Measurements from ENCODE around the gene LGALS13.
A peak's percentile ranks its signal among the peaks of the same experiment; 100 is the strongest.

LGALS13 gene

GRCh38 chr19:39623946-39624345, 21.6 kb downstream of the LGALS13 start:
- no peak for DNase-seq

DNA sequence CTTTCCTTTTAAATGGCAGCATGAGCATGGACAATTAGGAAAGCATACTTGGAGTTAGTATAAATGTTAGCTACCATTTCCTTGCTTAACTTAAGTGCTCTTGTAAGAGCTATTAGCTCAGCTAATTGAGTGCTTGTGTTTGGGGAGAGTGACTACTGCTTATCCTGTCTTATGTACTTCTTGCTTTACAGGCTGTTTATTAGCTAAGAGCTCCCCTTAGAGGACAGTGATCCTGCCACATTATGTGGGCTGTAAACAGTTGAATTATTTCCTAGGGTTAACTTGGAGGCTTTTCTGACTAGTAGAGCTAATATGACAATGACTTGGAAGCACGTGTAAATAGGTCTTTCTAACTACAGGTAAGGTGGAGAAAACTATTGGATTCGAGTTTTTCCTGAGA, 25.3 kb downstream of the LGALS13 start:
- DNase-seq, result peak; percentile 23

- DNase-seq, result no peak
These were observed 28.9 kb downstream of the LGALS13 start for GRCh38 chr19:39631178-39631577.

- no peak for DNase-seq
These were observed 29.3 kb downstream of the LGALS13 start for GRCh38 chr19:39631626-39632025.

GRCh38 chr19:39637891-39638290, 35.6 kb downstream of the LGALS13 start:
- DNase-seq, result no peak

DNA sequence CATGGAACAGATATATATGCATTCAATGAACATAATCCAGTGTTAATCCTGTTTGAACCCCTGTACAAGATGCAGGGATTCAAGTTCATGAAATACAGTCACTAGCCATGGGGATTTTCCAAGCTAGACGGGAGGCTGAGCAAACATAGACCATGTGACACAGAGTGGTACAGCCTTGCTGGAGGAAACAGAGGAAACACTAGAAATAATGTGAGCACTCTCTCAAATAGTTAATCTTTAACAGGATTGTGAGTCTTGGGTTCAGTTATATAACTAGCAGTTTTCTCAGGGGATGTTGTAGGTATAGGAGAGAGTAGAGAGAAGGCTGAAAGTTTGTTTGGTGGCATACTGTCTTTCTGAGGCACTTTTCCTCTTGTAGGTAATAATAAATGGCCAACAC, 39.4 kb downstream of the LGALS13 start:
- no peak for DNase-seq

GRCh38 chr19:39643591-39643990, 41.3 kb downstream of the LGALS13 start:
- no peak for DNase-seq

DNA sequence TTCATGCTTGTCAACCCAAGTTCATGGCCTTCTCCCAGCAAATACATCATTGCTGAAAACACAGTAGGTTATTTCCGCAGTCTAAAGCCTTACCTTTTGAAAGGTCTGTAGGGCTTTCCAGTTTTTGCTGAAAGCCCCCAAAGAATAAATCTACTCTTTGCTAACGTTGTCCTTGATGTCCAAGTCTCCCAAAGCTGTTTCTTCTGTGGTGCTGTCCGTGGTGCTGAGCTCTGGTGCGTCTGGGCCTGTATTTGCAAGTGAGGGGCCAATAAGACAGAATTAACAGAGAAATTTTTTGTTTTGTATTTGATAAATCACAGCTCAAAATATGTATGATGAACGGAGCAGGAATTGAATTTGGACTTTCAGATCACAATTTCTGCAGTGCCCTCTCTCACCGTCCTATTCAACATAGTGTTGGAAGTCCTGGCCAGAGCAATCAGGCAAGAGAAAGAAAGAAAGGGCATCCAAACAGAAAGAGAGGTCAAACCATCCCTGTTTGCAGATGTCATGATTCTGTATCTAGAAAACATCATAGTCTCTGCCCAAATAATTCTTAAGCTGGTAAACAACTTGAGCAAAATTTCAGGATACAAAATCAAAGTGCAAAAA, 43.6 kb downstream of the LGALS13 start:
- peak; percentile 16 for DNase-seq

DNA sequence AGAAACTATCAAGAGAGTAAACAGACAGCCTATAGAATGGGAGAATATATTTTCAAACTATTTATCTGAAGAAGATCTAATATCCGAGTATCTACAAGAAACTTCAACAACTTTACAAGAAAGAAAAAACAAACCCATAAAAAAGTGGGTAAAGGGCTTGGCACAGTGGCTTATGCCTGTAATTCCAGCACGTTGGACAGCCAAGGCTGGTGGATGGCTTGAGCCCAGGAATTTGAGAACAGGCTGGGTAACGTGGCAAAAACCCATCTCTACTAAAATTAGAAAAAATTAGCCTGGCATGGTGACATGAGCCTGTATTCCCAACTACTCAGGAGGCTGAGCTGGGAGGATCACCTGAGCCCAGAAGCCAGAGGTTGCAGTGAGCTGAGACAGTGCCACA, 45.6 kb downstream of the LGALS13 start:
- no peak for DNase-seq

DNA sequence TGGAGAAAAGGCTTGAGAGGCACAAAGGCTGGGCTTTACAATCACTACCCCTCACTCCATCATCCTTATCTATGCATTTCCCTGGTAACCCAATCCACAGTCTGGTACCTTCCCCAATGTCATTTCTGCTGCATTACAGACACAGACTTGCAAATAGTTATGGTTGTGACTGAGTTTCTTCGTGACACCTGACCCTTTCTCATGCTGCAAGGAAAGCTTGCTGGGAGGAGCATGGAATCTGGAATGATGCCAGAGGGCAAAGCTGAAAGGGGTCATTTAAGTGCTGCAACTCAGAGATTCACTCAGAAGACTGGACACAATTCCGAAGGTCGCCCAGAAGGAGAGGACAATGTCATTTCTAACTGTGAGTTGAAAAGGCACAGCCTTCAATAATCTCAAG, 53.3 kb downstream of the LGALS13 start, which contains the start of gene LGALS16:
LGALS16 (plus strand) TSS at position 301 of the 400 bp plus-strand sequence; CDS start at position 350, 49 bp downstream.
- DNase-seq, result no peak
